Measurements from ENCODE around the gene ZMIZ1. TPM values are rescaled to one million over a fixed set of nuclear protein-coding genes. Genes with fewer than 3 reads are reported as not detected.

The ZMIZ1 gene
- total and polyA plus RNA-seq, 12 donors: 6.6 to 113 (median 55.1) TPM

DNA sequence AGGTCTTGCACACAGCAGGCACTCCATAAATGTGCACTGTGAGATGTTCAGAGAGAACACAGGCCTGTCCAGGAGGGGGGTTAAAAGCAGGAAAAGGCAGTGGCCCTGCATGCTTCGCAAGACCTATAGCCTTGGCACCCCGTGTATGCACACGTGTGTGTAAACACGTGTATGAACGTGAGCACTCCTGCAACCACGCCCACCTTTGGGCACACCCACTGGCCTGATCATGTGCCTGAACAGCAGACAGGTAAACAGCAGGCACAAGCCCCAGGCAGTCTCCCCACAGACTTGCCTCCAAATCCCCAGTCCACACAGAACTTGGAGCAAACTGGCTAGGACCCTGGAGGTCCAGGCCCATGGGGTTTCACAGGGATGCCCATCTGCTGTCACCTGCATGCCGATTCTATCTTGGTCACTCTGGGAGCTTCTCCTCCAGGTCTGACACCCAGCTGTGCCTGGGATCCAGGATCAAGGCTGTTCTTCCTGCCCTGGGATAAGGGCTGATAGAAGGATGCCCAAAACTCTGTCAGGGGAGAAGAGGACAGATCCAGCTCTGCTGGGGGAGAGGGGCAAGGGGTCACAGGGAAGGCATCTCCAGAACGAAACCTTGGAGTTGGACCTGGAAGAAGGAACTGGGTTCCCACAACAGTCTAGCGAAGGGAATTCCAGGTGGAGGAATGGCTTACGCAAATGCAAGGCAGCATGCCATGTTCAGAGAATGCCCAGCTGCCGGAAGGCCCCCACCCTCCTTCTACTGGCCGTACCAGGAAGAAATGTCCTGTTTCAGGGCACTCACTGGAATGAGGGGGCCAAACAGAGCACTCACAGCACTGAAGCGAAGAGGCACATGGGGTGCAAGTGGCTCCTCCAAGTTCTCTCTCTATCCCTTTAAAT lies 14.3 kb upstream of the ZMIZ1 start:
- H3K4me3 ChIP-seq: no peak overlapping the region
- DNase-seq: peak in 2 of 7 donors; percentile 4 to 12
- peaks cover 0 to 19% of the 10 kb centered on the region in 2 donors for H3K4me1 ChIP-seq (replicated peaks in 1 of 2)
- WGBS, 4 donors: 84 to 98% (median 95%) methylated on average over 12 to 13 of the region's 13 CpGs
- no peaks in the 10 kb centered on the region for H3K27me3 ChIP-seq
- TF ChIP-seq CTCF (IDR thresholded peaks at IDR 0.05): no peak
- no peak for TF ChIP-seq POLR2A (IDR thresholded peaks at IDR 0.05)
- H3K9me3 ChIP-seq (replicated peaks in 1 of 3): no peaks in the 10 kb centered on the region
- H3K36me3 ChIP-seq (replicated peaks in 1 of 2): no peaks in the 10 kb centered on the region
- H3K27ac ChIP-seq: no peak overlapping the region
- intact Hi-C loops (cut with DNase I): loop anchor here in 1 of 2 donors (10.0 kb wide), 1 partner anchor 200 kb away; no protein-coding TSS in a partner anchor

DNA sequence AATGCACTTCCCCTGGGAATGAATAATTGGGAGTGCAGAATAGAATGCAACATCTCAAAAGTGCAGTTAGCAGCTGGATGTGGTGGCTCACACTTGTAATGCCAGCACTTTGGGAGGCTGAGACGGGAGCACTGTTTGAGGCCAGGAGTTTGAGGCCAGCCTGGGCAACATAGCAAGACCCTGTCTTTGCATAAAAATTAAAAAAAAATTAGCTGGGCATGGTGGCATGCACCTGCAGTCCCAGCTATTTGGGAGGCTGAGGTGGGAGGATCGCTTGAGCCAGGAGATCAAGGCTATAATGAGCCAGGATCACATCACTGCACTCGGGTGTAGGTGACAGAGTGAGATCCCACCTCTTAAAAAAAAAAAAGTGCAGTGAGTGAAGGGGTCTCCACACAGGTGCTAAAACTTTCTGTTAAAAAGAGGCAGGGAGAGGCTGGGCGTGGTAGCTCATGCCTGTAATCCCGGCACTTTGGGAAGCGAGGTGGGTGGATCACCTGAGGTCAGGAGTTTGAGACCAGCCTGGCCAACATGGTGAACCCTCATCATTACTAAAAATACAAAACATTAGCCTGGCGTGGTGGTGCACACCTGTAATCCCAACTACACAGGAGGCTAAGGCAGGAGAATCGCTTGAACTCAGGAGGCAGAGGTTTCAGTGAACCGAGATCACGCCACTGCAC lies 13.5 kb upstream of the ZMIZ1 start:
- DNase-seq: peak in 2 of 7 donors; percentile 1 to 8

GRCh38 chr10:79055892-79056291 lies 12.9 kb upstream of the ZMIZ1 start:
- Histone ChIP-seq H3K4me3 (no peak overlapping the region), H3K27ac (no peak overlapping the region), H3K27me3 (no peaks in the 10 kb centered on the region), H3K9me3 (replicated peaks in 1 of 3) (no peaks in the 10 kb centered on the region), H3K4me1 (replicated peaks in 1 of 2) (peaks cover 0 to 9% of the 10 kb centered on the region in 2 donors), H3K36me3 (replicated peaks in 1 of 2) (no peaks in the 10 kb centered on the region)
- intact Hi-C loops (cut with DNase I): loop anchor here in 1 of 2 donors (10.0 kb wide), 1 partner anchor 201 kb away; no protein-coding TSS in a partner anchor
- WGBS, 4 donors: 89 to 94% (median 92%) methylated on average over 4 of the region's 4 CpGs
- DNase-seq: peak in 1 of 7 donors; percentile 2
- TF ChIP-seq CTCF (IDR thresholded peaks at IDR 0.05): no peak
- no peak for TF ChIP-seq POLR2A (IDR thresholded peaks at IDR 0.05)

More for the DNA sequence above, 13.5 kb upstream of the ZMIZ1 start:
- no peaks in the 10 kb centered on the region for H3K9me3 ChIP-seq (replicated peaks in 1 of 3)
- no peaks in the 10 kb centered on the region for H3K36me3 ChIP-seq (replicated peaks in 1 of 2)
- H3K27ac ChIP-seq: no peak overlapping the region
- no peaks in the 10 kb centered on the region for H3K27me3 ChIP-seq
- TF ChIP-seq POLR2A (IDR thresholded peaks at IDR 0.05) (no peak), CTCF (IDR thresholded peaks at IDR 0.05) (no peak)
- H3K4me1 ChIP-seq (replicated peaks in 1 of 2): peaks cover 0 to 16% of the 10 kb centered on the region in 2 donors
- intact Hi-C loops (cut with DNase I): loop anchor here in 1 of 2 donors (10.0 kb wide), 1 partner anchor 200 kb away; no protein-coding TSS in a partner anchor
- WGBS, 4 donors: 94 to 98% (median 97%) methylated on average over 10 of the region's 10 CpGs
- no peak overlapping the region for H3K4me3 ChIP-seq

- WGBS, 4 donors: 94 to 98% (median 95%) methylated on average over 8 of the region's 8 CpGs
- no peaks in the 10 kb centered on the region for H3K36me3 ChIP-seq (replicated peaks in 1 of 2)
- peak in 2 of 7 donors; percentile 4 to 5 for DNase-seq
- H3K27me3 ChIP-seq: no peaks in the 10 kb centered on the region
- intact Hi-C loops (cut with DNase I): loop anchor here in 1 of 2 donors (10.0 kb wide), 1 partner anchor 202 kb away; no protein-coding TSS in a partner anchor
- TF ChIP-seq POLR2A (IDR thresholded peaks at IDR 0.05) (no peak), CTCF (IDR thresholded peaks at IDR 0.05) (no peak)
- H3K27ac ChIP-seq: no peak overlapping the region
- no peak overlapping the region for H3K4me3 ChIP-seq
- peaks cover 0 to 5% of the 10 kb centered on the region in 2 donors for H3K4me1 ChIP-seq (replicated peaks in 1 of 2)
- no peaks in the 10 kb centered on the region for H3K9me3 ChIP-seq (replicated peaks in 1 of 3)
Observed at GRCh38 chr10:79056361-79056735, 12.4 kb upstream of the ZMIZ1 start.

All from adrenal gland (tissue), 12 donors.